ENCODE results near the gene FEM1C.

GRCh38 chr5:115575167-115576070 is 30.8 kb upstream of the FEM1C start:
- no peak for TF ChIP-seq POLR2A (IDR thresholded peaks at IDR 0.05; ENCODE audit: low read depth, low read length)
- no peak for TF ChIP-seq RAD21 (IDR thresholded peaks at IDR 0.05; ENCODE audit: low read length)
- TF ChIP-seq MAZ (IDR thresholded peaks at IDR 0.05; ENCODE audit: borderline replicate concordance, low read depth, low read length) = no peak
- no peak for TF ChIP-seq CTCF (conservative IDR thresholded peaks at IDR 0.05; ENCODE audit: low read depth, low read length)
- no peak for TF ChIP-seq MXI1 (IDR thresholded peaks at IDR 0.05; ENCODE audit: borderline replicate concordance, low read depth, low read length)
- TF ChIP-seq RFX5 (IDR thresholded peaks at IDR 0.05; ENCODE audit: low read depth, low read length) = no peak
